DOHH2 (cell line): Measurements from ENCODE around the gene MPND.

Experiments
- CTCF ChIP-seq: fragments of 200-600 bp; sonication (generic); IDR thresholded peaks from one replicate; pipeline ENCODE4 v1.5.1; 2014; ENCODE audit warnings: antibody characterized with exemption, mild to moderate bottlenecking, low read depth, low read length; ENCODE audit not compliant: poor library complexity, severe bottlenecking
- EZH2phosphoT487 ChIP-seq: fragments of 200-600 bp; sonication (generic); IDR thresholded peaks from 2 replicates; pipeline ENCODE4 v1.6.1; 2017; ENCODE audit warnings: borderline replicate concordance, mild to moderate bottlenecking, antibody characterized with exemption, low read length, moderate library complexity, mixed read lengths

- TF ChIP-seq CTCF (no peak), EZH2phosphoT487 (no peak)
Measured at GRCh38 chr19:4373601-4374497, 30.5 kb downstream of the MPND start.
